ENCODE measurements around the gene TDRD6. TPM values are rescaled to one million over a fixed set of nuclear protein-coding genes. Genes with fewer than 3 reads are reported as not detected.
A peak's percentile ranks its signal among the peaks of the same experiment; 100 is the strongest.
"Not testable (repeated sequence)": the region's sequence is repeated elsewhere in the genome, so short reads cannot be mapped to it uniquely, and the experiment has no call there.

Gene TDRD6, protein sequence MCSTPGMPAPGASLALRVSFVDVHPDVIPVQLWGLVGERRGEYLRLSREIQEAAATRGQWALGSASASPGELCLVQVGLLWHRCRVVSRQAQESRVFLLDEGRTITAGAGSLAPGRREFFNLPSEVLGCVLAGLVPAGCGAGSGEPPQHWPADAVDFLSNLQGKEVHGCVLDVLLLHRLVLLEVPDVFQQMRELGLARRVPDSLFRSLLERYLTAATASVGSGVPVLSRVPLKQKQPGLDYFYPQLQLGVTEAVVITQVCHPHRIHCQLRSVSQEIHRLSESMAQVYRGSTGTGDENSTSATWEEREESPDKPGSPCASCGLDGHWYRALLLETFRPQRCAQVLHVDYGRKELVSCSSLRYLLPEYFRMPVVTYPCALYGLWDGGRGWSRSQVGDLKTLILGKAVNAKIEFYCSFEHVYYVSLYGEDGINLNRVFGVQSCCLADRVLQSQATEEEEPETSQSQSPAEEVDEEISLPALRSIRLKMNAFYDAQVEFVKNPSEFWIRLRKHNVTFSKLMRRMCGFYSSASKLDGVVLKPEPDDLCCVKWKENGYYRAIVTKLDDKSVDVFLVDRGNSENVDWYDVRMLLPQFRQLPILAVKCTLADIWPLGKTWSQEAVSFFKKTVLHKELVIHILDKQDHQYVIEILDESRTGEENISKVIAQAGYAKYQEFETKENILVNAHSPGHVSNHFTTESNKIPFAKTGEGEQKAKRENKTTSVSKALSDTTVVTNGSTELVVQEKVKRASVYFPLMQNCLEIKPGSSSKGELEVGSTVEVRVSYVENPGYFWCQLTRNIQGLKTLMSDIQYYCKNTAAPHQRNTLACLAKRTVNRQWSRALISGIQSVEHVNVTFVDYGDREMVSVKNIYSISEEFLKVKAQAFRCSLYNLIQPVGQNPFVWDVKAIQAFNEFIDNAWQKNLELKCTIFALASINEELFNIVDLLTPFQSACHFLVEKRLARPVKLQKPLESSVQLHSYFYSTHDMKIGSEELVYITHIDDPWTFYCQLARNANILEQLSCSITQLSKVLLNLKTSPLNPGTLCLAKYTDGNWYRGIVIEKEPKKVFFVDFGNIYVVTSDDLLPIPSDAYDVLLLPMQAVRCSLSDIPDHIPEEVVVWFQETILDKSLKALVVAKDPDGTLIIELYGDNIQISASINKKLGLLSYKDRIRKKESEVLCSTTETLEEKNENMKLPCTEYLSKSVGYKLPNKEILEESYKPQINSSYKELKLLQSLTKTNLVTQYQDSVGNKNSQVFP (N-terminal part only)
- not detected for total RNA-seq

DNA sequence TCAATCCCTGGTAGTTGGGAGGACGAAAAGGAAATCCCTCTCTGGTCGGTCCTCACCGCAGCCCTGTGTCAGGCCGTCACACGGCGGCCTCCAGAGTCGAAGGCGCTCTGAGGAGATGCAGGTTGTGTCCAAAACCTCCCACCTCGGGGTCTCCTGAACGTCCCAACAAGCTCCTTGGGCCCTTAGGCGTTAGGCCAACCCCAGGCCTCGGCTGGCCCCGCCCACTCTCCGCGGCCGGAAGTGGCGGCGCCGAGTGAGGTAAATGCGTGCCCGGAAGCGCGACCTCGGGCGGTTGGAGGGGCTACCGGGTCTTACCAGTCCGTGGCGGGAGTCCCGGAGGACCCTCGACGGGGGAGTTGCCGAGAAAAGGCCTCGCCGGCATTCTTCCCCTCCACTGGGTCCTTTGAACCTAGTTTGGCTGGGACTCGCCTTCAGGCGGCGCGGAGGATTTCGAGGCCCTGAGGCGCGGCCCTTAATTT is at the start of gene TDRD6:
TSS of gene TDRD6 (plus strand) at position 267 of the 479 bp plus-strand sequence. CDS start 244 bp downstream, outside the sequence.
- no peak within 1 kb of the TSS for H3K4me3 Mint-ChIP-seq
- H3K36me3 Mint-ChIP-seq, result no peaks in the 10 kb centered on the region
- peaks cover 2% of the 10 kb centered on the region for H3K9me3 Mint-ChIP-seq (ENCODE audit: low read depth)
- no peak within 1 kb of the TSS for H3K27ac Mint-ChIP-seq
- H3K27me3 Mint-ChIP-seq, result peaks cover 15% of the 10 kb centered on the region
- no peak for ATAC-seq
- no peak for DNase-seq
- CTCF ChIA-PET, result no interaction called here
- H3K4me1 Mint-ChIP-seq, result no peaks in the 10 kb centered on the region

- no peak for DNase-seq
- Mint-ChIP-seq H3K9me3 (ENCODE audit: low read depth) (no peaks in the 10 kb centered on the region), H3K27ac (no peak overlapping the region), H3K27me3 (peaks cover 17% of the 10 kb centered on the region), H3K36me3 (no peaks in the 10 kb centered on the region), H3K4me1 (peaks cover 1% of the 10 kb centered on the region), H3K4me3 (no peak overlapping the region)
- no peak for ATAC-seq
- CTCF ChIA-PET, result no interaction called here
These were observed 49.8 kb upstream of the TDRD6 start for GRCh38 chr6:46637933-46638332.

DNA sequence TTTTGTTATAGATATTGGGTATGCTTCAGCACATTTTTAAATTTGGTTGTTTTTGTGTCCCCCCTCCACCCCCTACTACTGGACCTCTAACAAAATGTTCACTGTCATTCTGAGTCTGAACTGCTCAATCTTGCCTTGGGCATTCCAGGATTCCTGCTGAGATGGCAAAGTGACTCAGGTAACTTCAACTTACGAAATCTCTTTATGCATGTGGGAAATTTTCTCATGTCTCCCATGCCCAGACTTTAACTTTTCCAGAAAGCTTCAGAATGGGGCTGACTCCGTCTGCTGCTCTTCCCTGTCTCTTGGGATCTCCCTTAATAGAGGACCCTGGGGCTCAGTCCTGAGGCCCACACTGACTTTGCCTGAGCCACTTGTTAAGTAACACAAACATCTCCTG is 49.0 kb upstream of the TDRD6 start:
- ATAC-seq (no peak), DNase-seq (no peak)
- CTCF ChIA-PET, result no interaction called here
- no peaks in the 10 kb centered on the region for H3K9me3 Mint-ChIP-seq (ENCODE audit: low read depth)
- no peak overlapping the region for H3K4me3 Mint-ChIP-seq
- peaks cover 5% of the 10 kb centered on the region for H3K4me1 Mint-ChIP-seq
- H3K27me3 Mint-ChIP-seq, result peaks cover 19% of the 10 kb centered on the region
- no peaks in the 10 kb centered on the region for H3K36me3 Mint-ChIP-seq
- H3K27ac Mint-ChIP-seq, result no peak overlapping the region

GRCh38 chr6:46642928-46643751 is 44.5 kb upstream of the TDRD6 start:
- H3K27ac Mint-ChIP-seq, result no peak overlapping the region

DNA sequence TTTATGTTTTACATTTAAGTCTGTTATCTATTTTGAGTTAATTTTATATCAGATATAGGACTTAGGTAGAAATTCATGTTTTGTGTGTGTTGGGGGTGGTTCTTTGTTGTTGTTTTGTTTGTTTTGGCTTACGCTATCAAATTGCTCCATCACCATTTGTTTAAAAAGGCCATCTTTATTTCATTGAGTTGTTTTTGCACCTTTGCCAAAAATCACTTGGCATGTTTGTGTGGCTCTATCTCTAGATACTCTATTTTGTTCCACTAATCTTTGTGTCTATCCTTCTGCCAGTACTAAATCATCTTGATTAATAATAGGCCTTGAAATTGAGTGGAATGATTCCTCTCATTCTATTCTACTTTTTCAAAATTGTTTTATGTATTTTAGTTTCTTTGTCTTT is 42.4 kb upstream of the TDRD6 start:
- Mint-ChIP-seq H3K36me3 (no peaks in the 10 kb centered on the region), H3K4me3 (no peak overlapping the region), H3K27ac (no peak overlapping the region), H3K27me3 (peaks cover 11% of the 10 kb centered on the region), H3K4me1 (peaks cover 6% of the 10 kb centered on the region), H3K9me3 (ENCODE audit: low read depth) (no peaks in the 10 kb centered on the region)
- ATAC-seq (no peak), DNase-seq (no peak)
- CTCF ChIA-PET, result no interaction called here

More at GRCh38 chr6:46642928-46643751, 44.5 kb upstream of the TDRD6 start:
- CTCF ChIA-PET, result interaction anchor here (0.6 kb wide), 1 partner anchor 439 kb away, joined by 3 read pairs; no protein-coding TSS in a partner anchor
- Mint-ChIP-seq H3K27me3 (peaks cover 19% of the 10 kb centered on the region), H3K4me3 (no peak overlapping the region), H3K36me3 (no peaks in the 10 kb centered on the region), H3K4me1 (peaks cover 5% of the 10 kb centered on the region), H3K9me3 (ENCODE audit: low read depth) (no peaks in the 10 kb centered on the region)
- DNase-seq, result no peak
- peak; percentile 9 for ATAC-seq

GRCh38 chr6:46648108-46648507 is 39.6 kb upstream of the TDRD6 start:
- CTCF ChIA-PET; ATAC-seq; H3K9me3 Mint-ChIP-seq (ENCODE audit: low read depth); H3K4me3 Mint-ChIP-seq; DNase-seq; H3K36me3 Mint-ChIP-seq; H3K27ac Mint-ChIP-seq: not testable (repeated sequence)
- Mint-ChIP-seq H3K27me3 (peaks cover 28% of the 10 kb centered on the region), H3K4me1 (peaks cover 12% of the 10 kb centered on the region)

DNA sequence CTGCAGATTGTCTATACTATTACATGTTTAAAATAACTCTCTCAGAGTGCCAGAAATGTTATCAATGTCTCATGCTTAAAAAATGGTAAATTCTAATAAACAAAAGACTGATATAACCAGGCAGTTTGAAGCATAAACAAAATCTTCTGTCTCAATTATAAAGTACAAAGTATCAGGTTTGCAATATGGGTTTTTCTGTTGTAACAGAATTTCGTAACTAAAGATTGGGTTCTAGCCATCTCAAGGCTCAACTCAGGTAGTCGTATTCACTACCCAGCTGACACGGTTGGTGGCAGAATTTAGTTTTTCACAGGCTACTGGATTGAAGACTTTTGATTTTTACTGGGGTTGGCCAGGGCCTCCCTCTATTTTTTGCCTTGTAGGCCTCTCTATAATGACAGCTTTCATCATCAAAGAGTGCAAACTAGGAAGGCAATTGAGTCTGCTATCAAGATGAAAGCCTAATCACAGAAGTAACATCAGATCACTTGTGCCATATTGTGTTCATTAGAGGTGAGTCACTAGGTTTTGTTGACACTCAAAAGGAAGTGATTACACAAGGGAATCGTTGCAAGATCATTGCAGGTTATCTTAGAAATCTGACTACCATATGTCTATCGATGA is 38.7 kb upstream of the TDRD6 start:
- H3K4me1 Mint-ChIP-seq, result peaks cover 15% of the 10 kb centered on the region
- DNase-seq (no peak), ATAC-seq (no peak)
- CTCF ChIA-PET, result no interaction called here
- no peak overlapping the region for H3K27ac Mint-ChIP-seq
- H3K9me3 Mint-ChIP-seq (ENCODE audit: low read depth), result no peaks in the 10 kb centered on the region
- no peaks in the 10 kb centered on the region for H3K36me3 Mint-ChIP-seq
- H3K4me3 Mint-ChIP-seq, result no peak overlapping the region
- peaks cover 34% of the 10 kb centered on the region for H3K27me3 Mint-ChIP-seq

GRCh38 chr6:46651006-46651405 is 36.7 kb upstream of the TDRD6 start:
- H3K4me3 Mint-ChIP-seq, result no peak overlapping the region
- no peak overlapping the region for H3K27ac Mint-ChIP-seq
- H3K36me3 Mint-ChIP-seq, result no peaks in the 10 kb centered on the region
- peaks cover 15% of the 10 kb centered on the region for H3K4me1 Mint-ChIP-seq
- no peak for DNase-seq
- no peak for ATAC-seq
- CTCF ChIA-PET, result interaction anchor here (0.6 kb wide), 1 partner anchor 104 kb away, joined by 3 read pairs; no protein-coding TSS in a partner anchor
- peaks cover 48% of the 10 kb centered on the region for H3K27me3 Mint-ChIP-seq
- no peaks in the 10 kb centered on the region for H3K9me3 Mint-ChIP-seq (ENCODE audit: low read depth)

GRCh38 chr6:46651816-46652215 is 35.9 kb upstream of the TDRD6 start:
- H3K36me3 Mint-ChIP-seq, result no peaks in the 10 kb centered on the region

DNA sequence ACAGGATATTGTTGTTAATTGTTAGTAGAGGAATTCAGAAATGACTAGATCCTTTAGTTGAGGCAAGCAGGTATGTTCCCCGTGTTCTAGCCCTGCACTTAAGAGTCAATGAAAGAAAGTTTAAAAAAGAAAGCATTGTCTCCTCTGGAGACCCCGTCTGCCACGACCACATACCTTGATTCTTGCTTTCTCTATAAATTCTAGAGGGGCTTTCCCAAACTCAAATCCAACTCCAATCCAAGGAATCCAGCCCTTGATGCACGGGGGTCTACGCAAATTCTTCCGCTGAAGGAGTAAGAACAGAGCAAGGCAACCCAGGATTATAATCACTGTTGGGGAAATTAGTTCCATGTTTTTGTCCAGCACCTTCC is 35.5 kb upstream of the TDRD6 start:
- Mint-ChIP-seq H3K27me3 (peaks cover 45% of the 10 kb centered on the region), H3K4me1 (peaks cover 15% of the 10 kb centered on the region), H3K4me3 (peak overlapping the region; percentile 75), H3K9me3 (ENCODE audit: low read depth) (no peaks in the 10 kb centered on the region), H3K36me3 (no peaks in the 10 kb centered on the region), H3K27ac (no peak overlapping the region)
- ATAC-seq (no peak), DNase-seq (no peak)
- CTCF ChIA-PET, result interaction anchor here (1.4 kb wide), 1 partner anchor 51 kb away, joined by 3 read pairs; no protein-coding TSS in a partner anchor

More at GRCh38 chr6:46651816-46652215, 35.9 kb upstream of the TDRD6 start:
- Mint-ChIP-seq H3K27me3 (peaks cover 47% of the 10 kb centered on the region), H3K9me3 (ENCODE audit: low read depth) (no peaks in the 10 kb centered on the region), H3K4me3 (no peak overlapping the region), H3K27ac (no peak overlapping the region), H3K4me1 (peaks cover 15% of the 10 kb centered on the region)
- ATAC-seq (no peak), DNase-seq (no peak)
- CTCF ChIA-PET, result no interaction called here

DNA sequence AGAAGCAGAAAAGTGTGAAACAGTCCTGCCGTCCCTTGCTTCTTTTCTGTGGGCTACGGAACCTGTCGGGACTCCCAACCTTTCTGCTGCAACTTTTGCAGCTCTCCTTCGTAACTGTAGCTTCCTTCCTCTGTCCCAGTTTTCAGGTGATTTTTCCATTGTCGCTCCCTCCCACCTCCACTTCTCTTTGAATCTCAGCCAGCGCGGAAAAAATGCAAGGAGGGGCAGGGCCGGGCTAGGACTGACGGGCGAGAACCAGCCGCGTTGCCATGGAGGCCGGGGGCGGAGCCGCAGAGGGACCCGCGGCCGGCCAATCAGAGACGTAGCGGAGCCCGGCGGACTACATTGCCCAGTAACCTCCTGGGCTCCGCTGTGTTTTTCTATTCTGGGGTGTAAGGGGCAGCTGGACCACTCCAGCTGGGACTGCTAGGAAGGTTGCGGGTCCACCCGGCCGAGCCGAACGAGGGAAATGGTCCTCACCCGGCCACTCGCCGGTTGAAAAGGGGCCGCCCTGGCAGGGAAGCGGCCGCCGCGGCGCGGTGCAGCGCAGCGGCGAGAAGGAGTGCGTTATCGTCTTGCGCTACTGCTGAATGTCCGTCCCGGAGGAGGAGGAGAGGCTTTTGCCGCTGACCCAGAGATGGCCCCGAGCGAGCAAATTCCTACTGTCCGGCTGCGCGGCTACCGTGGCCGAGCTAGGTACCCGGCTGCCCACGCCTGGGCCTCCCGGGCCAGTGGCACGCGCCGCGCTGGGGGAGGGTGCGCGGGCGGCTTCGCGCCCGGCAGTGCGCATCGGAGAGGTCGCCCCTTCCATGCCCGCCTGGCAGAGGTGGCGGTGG is 34.9 kb upstream of the TDRD6 start, which contains the start of the genes CYP39A1 and SLC25A27:
TSS of gene CYP39A1 (minus strand) at position 216 of the 836 bp plus-strand sequence. CDS start 236 bp downstream, outside the sequence.
TSS of gene SLC25A27 (plus strand) at position 373 of the 836 bp plus-strand sequence. CDS start at position 591, 218 bp downstream.
- CTCF ChIA-PET, result interaction anchor here (1.4 kb wide), 1 partner anchor 51 kb away, joined by 3 read pairs; no protein-coding TSS in a partner anchor
- peak; percentile 100 for ATAC-seq

More for the DNA sequence above, 34.9 kb upstream of the TDRD6 start, which contains the start of the genes CYP39A1 and SLC25A27:
- no peak within 1 kb of the TSS for H3K27ac Mint-ChIP-seq
- H3K4me3 Mint-ChIP-seq, result peak within 1 kb of the TSS; percentile 75
- H3K4me1 Mint-ChIP-seq, result peaks cover 15% of the 10 kb centered on the region
- H3K9me3 Mint-ChIP-seq (ENCODE audit: low read depth), result no peaks in the 10 kb centered on the region
- H3K36me3 Mint-ChIP-seq, result no peaks in the 10 kb centered on the region
- peaks cover 45% of the 10 kb centered on the region for H3K27me3 Mint-ChIP-seq
- DNase-seq, result peak; percentile 87

Measured in activated CD8-positive, alpha-beta memory T cell treated with anti-CD3 and anti-CD28 coated beads, Interleukin-2, amount 10 ng/mL, durations not matched to agents 7 days and 5 days (primary cell).